Measurements from ENCODE around the gene PPP1R1B. TPM values are rescaled to one million over a fixed set of nuclear protein-coding genes. Genes with fewer than 3 reads are reported as not detected.

PPP1R1B gene
- total and polyA plus RNA-seq, 9 of the 15 experiments (the other 6 are each of a cell fraction or from before 2014, with no cell fraction given) = 0.07 to 0.18 (median 0.10) TPM; not detected in 4

DNA sequence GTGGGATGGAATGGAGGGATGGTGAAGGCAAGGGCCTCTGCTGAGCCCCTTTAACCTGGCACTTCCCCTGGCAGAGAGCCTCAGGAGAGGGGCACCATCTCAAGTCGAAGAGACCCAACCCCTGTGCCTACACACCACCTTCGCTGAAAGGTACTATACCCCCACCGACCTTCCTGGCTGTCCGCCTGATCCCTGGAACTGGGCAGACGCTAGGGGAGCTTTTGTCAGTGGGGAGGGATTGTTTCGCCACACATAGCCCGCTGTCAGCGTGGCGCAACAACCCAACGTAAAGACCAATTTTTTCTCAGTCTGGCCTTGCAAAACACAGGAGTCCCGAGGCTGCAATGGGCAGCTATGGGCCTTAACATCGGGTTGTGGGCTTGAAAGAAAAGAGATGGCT, 3.1 kb downstream of the PPP1R1B start:
- no peaks in the 10 kb centered on the region for H3K9me3 ChIP-seq (replicated peaks; ENCODE audit: control insufficient read depth, insufficient read depth, low read depth, low read length)
- ChIA-PET CTCF (ENCODE audit: low intra/inter-chr PET ratio) (no interaction called here), POLR2A (no interaction called here)
- H3K4me3 ChIP-seq = no peak overlapping the region
- no peaks in the 10 kb centered on the region for H3K36me3 ChIP-seq (ENCODE audit: control insufficient read depth, insufficient read depth, low read length)
- no peak overlapping the region for H3K27ac ChIP-seq (ENCODE audit: extremely low read depth, low read depth, low read length)
- no peaks in the 10 kb centered on the region for H3K79me2 ChIP-seq (ENCODE audit: control insufficient read depth, insufficient read depth, low read length)
- no peaks in the 10 kb centered on the region for H4K20me1 ChIP-seq (replicated peaks; ENCODE audit: control insufficient read depth, insufficient read depth, low read length)
- no peak for FAIRE-seq
- in situ Hi-C loops (cut with MboI) = no loop called here
- intact Hi-C loops (cut with micrococcal nuclease) = no loop called here
- 45% methylated on average over 12 of the region's 12 CpGs for WGBS (ENCODE audit: insufficient coverage, low coverage, missing lambda C conversion rate)
- TF ChIP-seq STAT6 (CRISPR knock-in tag; IDR thresholded peaks at IDR 0.05) (no peak), CEBPB (tag; IDR thresholded peaks at IDR 0.05) (0 out of 2 replicates have a peak, but pooled peaks have one; percentile 29)
- H3K27me3 ChIP-seq (ENCODE audit: control insufficient read depth in 2 of 2, insufficient read depth in 2 of 2, low read length in 2 of 2) = no peaks in the 10 kb centered on the region
- peaks cover 0 to 41% of the 10 kb centered on the region in 2 experiments; a peak in 4 of 5 replicates for H3K4me1 ChIP-seq (replicated peaks in 1 of 2; ENCODE audit: control insufficient read depth in 2 of 2, insufficient read depth in 2 of 2, low read length in 2 of 2)
- no peak overlapping the region for H2AFZ ChIP-seq (ENCODE audit: low read depth, low read length)
- H3K9me1 ChIP-seq (ENCODE audit: control insufficient read depth, insufficient read depth, low read length) = no peaks in the 10 kb centered on the region
- DNase-seq (ENCODE audit: extremely low read depth in 1 of 4, low spot score in 3 of 4) = no peak
- ATAC-seq = no peak
- H3K4me2 ChIP-seq (ENCODE audit: insufficient read depth, low read length) = no peak overlapping the region
- BruUV-seq (replicated peaks) = no TSS peak
- peak overlapping the region in 1 of 2 experiments; percentile 50; a peak in 2 of 4 replicates for H3K9ac ChIP-seq (ENCODE audit: insufficient read depth in 1 of 2, low read depth in 2 of 2, low read length in 2 of 2)

- ATAC-seq (no peak), FAIRE-seq (peak; percentile 54), DNase-seq (ENCODE audit: extremely low read depth in 1 of 4, low spot score in 3 of 4) (no peak)
- in situ Hi-C loops (cut with MboI) = no loop called here
- BruUV-seq (replicated peaks) = no TSS peak
- no peaks in the 10 kb centered on the region for H3K9me3 ChIP-seq (replicated peaks; ENCODE audit: control insufficient read depth, insufficient read depth, low read depth, low read length)
- no peaks in the 10 kb centered on the region for H3K9me1 ChIP-seq (ENCODE audit: control insufficient read depth, insufficient read depth, low read length)
- H3K36me3 ChIP-seq (ENCODE audit: control insufficient read depth, insufficient read depth, low read length) = no peaks in the 10 kb centered on the region
- 0 out of 2 replicates have a peak overlapping the region, but pooled peaks have one; percentile 12 for H2AFZ ChIP-seq (ENCODE audit: low read depth, low read length)
- H4K20me1 ChIP-seq (replicated peaks; ENCODE audit: control insufficient read depth, insufficient read depth, low read length) = no peaks in the 10 kb centered on the region
- H3K4me2 ChIP-seq (ENCODE audit: insufficient read depth, low read length) = no peak overlapping the region
- no peak overlapping the region for H3K4me3 ChIP-seq
- H3K27me3 ChIP-seq (ENCODE audit: control insufficient read depth in 2 of 2, insufficient read depth in 2 of 2, low read length in 2 of 2) = no peaks in the 10 kb centered on the region
- H3K27ac ChIP-seq (ENCODE audit: extremely low read depth, low read depth, low read length) = no peak overlapping the region
- POLR2A ChIA-PET = interaction anchor here (0.6 to 1.3 kb wide), 2 partner anchors 16 to 586 kb away, joined by 3 read pairs; no protein-coding TSS in a partner anchor
- peaks cover 13 to 47% of the 10 kb centered on the region in 2 experiments for H3K4me1 ChIP-seq (replicated peaks in 1 of 2; ENCODE audit: control insufficient read depth in 2 of 2, insufficient read depth in 2 of 2, low read length in 2 of 2)
- no peaks in the 10 kb centered on the region for H3K79me2 ChIP-seq (ENCODE audit: control insufficient read depth, insufficient read depth, low read length)
- WGBS (ENCODE audit: insufficient coverage, low coverage, missing lambda C conversion rate) = 12% methylated on average over 6 of the region's 6 CpGs
- H3K9ac ChIP-seq (ENCODE audit: insufficient read depth in 1 of 2, low read depth in 2 of 2, low read length in 2 of 2) = no peak overlapping the region
- CTCF ChIA-PET (ENCODE audit: low intra/inter-chr PET ratio) = no interaction called here
- intact Hi-C loops (cut with micrococcal nuclease) = no loop called here
- TF ChIP-seq BMI1 (IDR thresholded peaks at IDR 0.05; ENCODE audit: low read length) (no peak), ZNF239 (CRISPR knock-in tag; IDR thresholded peaks at IDR 0.05) (no peak)
These were observed 4.7 kb downstream of the PPP1R1B start for GRCh38 chr17:39631403-39631802.
